Measurements from ENCODE around the gene COG4.
A peak's percentile ranks its signal among the peaks of the same experiment; 100 is the strongest.
"Not testable (repeated sequence)": the region's sequence is repeated elsewhere in the genome, so short reads cannot be mapped to it uniquely, and the experiment has no call there.

Gene COG4

DNA sequence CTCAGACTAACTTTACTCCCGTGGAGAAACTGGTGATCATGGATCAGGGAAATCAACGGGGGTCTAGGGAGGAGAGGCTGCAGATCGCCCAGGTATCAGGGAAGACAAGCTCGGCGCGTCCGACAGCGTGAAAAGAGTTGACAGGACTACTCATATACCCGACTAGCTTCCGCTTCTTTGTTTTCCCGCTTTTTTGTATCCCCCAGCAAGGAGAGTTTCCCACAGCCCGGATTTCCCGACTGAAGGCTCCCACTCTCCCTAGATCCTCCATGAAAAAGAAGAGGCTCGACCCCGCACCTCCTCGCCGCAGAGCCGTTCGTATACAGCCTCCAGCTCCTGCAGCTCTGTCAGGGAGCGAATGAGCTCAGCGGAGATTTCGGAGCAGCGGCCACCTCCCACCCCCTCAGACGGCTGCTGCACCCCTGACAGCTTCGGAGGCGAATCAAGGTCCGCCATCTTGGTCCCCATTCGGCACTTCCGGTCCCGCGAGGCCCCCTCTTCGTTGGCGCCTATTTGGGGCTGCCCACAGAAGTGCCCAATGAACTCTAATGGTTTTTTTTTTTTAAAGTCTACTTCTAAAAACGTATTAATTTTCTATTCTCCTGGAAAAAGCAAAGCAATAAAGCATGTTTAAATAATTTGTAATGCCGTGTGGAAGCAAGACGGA lies at the start of gene COG4:
TSS of gene COG4 (minus strand) at position 479 of the 667 bp plus-strand sequence. CDS start at position 468, 11 bp downstream.
- peak; percentile 57 for DNase-seq (ENCODE audit: low read depth)

- DNase-seq (ENCODE audit: low read depth) = no peak
Observed at GRCh38 chr16:70572926-70573270, 49.5 kb upstream of the COG4 start.

- no peak for DNase-seq (ENCODE audit: low read depth)
Observed at GRCh38 chr16:70572050-70572925, 48.9 kb upstream of the COG4 start.

GRCh38 chr16:70571623-70572022 lies 48.3 kb upstream of the COG4 start:
- no peak for DNase-seq (ENCODE audit: low read depth)

- DNase-seq (ENCODE audit: low read depth) = no peak
Observed at GRCh38 chr16:70570967-70571570, 47.7 kb upstream of the COG4 start.

DNA sequence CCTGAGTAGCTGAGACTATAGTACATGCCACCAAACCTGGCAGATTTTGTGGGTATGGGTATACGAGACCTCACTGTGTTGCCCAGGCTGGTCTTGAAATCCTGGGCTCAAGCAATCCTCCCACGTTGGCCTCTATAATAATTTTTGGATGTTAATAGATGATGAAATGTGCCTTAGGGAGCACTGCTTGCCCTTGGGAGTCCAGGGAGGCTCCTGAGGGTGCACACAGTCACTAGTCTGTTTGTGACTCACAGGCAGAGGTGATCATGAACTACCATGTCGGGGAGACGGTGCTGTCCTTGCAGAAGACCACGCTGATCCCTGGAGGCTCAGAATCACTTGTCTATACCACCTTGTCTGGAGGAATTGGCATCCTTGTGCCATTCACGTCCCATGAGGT lies 46.4 kb upstream of the COG4 start:
- no peak for DNase-seq (ENCODE audit: low read depth)

- no peak for DNase-seq (ENCODE audit: low read depth)
Observed at GRCh38 chr16:70568601-70569237, 45.4 kb upstream of the COG4 start.

DNA sequence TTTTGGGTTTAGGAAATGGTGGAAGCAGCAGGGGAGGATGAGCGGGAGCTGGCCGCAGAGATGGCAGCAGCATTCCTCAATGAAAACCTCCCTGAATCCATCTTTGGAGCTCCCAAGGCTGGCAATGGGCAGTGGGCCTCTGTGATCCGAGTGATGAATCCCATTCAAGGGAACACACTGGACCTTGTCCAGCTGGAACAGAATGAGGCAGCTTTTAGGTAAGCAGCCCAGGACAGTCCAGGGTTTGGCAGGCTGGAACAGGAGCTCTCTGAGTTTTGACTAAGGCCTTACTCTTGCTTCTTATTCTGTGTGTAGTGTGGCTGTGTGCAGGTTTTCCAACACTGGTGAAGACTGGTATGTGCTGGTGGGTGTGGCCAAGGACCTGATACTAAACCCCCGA lies 41.7 kb upstream of the COG4 start:
- DNase-seq (ENCODE audit: low read depth) = no peak

DNA sequence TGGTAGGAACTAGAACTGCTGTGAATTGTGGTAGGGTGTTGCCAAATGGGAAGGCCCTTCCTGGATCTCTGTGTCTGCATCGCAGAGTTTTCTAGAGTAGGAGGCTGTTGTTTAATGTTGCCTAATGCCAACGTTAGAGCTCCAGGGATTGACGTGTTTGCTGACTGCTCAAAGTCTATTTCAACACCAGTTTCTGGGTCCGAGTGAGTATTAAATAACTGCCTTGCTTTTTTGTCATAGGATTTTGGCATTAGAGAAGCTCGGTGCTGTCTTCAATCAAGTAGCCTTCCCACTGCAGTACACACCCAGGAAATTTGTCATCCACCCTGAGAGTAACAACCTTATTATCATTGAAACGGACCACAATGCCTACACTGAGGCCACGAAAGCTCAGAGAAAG lies 40.3 kb upstream of the COG4 start:
- DNase-seq (ENCODE audit: low read depth) = no peak

- no peak for DNase-seq (ENCODE audit: low read depth)
Observed at GRCh38 chr16:70561623-70562022, 38.3 kb upstream of the COG4 start.

- no peak for DNase-seq (ENCODE audit: low read depth)
Observed at GRCh38 chr16:70556063-70556462, 32.7 kb upstream of the COG4 start.

GRCh38 chr16:70553645-70554044 lies 30.3 kb upstream of the COG4 start:
- peak; percentile 65 for DNase-seq (ENCODE audit: low read depth)

DNA sequence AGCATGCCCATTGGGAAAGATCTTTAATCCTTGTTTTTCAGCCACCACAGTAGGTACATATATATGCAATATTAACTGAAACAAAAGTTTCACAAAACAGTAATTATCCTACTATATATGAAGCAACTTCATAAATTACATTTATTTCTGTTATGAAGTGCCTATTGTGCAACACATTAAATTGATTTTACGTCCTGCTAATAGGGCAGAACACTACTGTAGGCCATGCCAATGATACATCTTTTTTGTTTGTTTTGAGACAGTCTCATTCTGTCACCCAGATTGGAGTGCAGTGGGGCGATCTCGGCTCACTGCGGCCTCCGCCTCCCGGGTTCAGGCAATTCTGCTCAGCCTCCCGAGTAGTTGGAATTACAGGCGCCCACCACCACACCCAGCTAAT lies 29.3 kb upstream of the COG4 start:
- no peak for DNase-seq (ENCODE audit: low read depth)

- no peak for DNase-seq (ENCODE audit: low read depth)
Observed at GRCh38 chr16:70551788-70552187, 28.4 kb upstream of the COG4 start.

GRCh38 chr16:70550082-70550481 lies 26.7 kb upstream of the COG4 start:
- DNase-seq (ENCODE audit: low read depth) = no peak

DNA sequence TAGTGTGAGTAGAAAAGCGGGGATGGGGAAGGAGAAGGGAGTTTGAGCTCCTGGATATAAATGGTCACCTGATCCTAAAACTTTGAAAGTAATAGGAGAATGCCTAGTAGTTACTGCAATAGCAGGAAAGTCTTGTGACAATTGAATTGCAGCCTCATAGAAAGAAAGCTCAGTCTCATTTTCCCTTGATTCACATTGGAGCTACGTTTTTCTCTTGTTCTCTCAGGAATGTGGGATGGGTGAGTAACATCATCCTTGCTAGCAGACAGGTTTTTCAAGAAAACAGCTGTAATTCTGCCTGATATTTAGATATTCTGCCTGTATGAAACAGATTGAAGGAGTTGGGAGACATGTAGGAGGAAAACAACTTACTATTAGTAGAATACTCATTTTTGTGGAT lies 25.6 kb upstream of the COG4 start:
- no peak for DNase-seq (ENCODE audit: low read depth)

DNA sequence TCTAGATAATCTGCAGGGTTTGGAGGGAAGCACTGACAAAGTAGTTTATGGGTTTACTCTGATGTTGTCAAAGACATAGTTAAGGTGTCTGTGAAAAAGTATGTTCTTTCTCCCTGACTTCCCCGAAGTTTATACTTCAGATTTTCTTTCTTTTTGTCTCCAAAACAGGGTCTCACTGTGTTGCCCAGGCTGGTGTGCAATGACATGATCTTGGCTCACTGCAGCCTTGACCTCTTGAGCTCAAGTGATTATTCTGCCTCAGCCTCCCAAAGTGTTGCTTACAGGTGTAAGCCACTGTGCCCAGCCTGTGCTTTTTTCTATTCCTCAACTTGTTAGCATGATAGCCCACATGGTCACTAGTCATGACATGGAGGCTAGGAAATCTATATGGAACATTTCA lies 21.2 kb upstream of the COG4 start:
- DNase-seq (ENCODE audit: low read depth) = no peak

GRCh38 chr16:70540994-70541393 lies 17.6 kb upstream of the COG4 start:
- DNase-seq (ENCODE audit: low read depth) = no peak

DNA sequence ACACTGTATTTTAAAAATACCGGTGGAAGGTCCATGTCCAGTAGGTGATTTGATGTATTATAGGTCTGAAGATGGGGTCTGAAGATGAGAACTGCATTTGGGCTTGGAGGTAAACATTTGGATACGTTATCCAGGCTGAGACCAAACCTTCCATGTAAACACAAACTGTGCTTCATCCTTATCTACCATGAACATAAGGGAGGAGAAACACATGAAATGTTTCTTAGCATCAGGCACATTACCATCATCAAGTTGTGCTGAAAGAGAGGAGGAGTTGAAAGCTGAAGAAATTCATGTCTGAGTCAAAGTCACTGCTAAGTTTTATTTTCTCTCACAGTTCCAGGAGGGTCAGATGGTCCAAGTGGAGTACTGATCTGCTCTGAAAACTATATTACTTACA lies 11.6 kb upstream of the COG4 start:
- no peak for DNase-seq (ENCODE audit: low read depth)

- DNase-seq (ENCODE audit: low read depth) = not testable (repeated sequence)
Observed at GRCh38 chr16:70529954-70530353, 6.6 kb upstream of the COG4 start.

DNA sequence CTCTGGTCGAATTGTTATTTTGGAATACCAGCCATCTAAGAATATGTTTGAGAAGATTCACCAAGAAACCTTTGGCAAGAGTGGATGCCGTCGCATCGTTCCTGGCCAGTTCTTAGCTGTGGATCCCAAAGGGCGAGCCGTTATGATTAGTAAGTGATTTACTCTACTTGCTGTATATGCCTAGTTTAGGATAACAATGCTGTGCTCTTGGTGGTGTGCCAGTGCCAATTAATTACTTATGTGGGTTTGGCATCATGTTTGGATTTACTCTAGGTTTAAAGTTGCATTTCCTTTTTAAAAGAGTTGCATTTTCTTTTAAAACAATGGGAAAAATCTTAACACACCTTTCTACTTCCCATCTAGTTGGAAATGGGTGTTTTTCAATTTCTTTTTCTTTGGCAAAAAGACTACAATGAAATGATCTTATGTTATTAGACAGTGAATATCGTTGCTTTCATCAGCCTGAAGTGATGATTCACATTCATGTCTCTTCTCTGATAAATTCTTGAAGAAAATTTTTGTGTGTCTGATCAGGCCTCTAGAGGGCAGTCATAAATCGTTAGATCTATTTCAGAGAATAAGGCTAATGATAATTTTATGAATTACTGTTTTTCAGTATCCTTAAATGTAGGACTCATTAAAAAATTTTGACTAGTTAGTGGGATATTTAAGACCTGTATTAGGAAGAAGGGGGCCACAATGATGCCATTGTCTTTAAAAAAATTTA lies 5.9 kb upstream of the COG4 start:
- peak; percentile 49 for DNase-seq (ENCODE audit: low read depth)

Measured in fibroblast of the conjunctiva (primary cell).